EH (cell line): Measurements from ENCODE around the gene SLC6A13.
A peak's percentile ranks its signal among the peaks of the same experiment; 100 is the strongest.
"Not testable (repeated sequence)": the region's sequence is repeated elsewhere in the genome, so short reads cannot be mapped to it uniquely, and the experiment has no call there.

Experiments used
- DNase-seq: peaks from one replicate; pipeline ENCODE4 v3.0.0-alpha.2; 2015; ENCODE audit warnings: low read depth

The SLC6A13 gene

DNA sequence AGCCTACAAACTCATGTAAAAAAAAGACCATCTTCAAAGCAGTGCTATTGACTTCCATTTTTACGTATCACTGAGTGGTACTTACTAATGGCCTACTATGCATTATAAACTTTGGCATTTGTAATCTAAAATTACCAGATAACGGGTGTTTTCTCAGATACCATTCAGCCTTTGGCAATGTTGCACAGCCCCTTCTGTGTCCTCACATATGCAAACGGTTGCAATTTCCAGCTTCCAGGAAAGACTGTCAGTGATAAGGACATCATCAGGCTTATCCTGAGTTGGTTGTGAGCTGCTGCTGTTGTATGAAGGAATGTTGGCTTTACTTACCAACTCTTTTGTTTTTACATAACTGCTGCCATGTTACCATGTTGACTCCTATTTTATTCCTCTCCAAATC, 1.6 kb upstream of the SLC6A13 start:
- DNase-seq, result no peak

- peak; percentile 43 for DNase-seq
Measured at GRCh38 chr12:263574-263973, 938 bp upstream of the SLC6A13 start.

DNA sequence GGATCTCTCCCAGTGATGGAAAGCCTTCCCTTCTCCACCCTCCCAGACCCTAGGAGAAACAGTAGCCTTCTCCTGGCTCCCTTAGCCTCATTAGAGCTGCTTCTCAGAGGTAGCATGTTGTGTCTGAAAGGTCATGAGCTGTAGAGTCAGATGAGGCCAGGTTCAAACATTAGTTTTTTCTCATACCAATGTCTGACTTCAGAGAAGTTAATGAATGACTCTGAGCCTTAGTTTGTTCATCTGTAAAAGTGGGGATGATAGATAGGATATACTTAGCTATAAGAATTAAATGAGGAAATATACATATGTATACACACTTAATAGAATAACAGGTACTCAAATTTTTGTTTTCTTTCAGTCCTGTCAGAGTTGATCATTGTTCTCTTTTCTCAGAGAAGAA, 523 bp downstream of the SLC6A13 start:
- no peak for DNase-seq

DNA sequence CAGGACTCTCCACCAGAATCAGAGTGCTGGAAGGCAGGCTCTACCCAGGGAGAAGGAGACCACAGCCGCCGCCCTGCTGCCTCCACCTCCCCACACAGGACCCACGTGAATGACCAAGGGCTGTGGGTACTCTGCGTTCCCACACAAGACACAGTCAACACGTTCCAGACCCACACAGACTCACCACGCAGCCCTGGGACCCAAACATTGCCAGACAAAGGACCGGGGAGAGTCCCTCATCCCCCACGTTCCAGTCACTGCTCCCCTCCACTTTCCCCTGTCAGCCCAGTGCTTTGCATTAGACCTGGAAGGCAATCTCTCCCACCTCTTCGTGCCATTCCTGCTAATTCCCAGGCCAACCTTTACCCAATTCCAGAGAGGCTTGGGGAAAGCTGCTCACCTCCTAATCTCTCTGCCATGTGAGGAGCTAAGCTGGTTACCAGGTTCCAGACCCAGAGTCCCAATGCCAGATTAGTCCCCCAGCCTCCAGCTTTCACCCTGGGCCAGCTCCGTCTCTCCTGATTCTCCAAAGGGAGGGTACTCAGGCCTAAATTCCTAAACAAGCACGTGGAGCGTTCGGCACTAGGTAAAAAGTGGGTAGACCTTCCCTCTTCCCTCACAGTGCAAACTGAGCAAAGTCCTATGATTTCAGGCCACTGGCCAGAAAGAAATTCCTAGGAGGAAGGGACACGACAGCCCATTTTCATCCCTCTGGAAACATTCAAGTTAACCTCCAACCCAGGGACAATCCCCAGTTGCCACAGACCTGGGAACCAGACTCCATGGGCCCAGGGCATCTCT, 4.9 kb downstream of the SLC6A13 start:
- DNase-seq, result no peak

DNA sequence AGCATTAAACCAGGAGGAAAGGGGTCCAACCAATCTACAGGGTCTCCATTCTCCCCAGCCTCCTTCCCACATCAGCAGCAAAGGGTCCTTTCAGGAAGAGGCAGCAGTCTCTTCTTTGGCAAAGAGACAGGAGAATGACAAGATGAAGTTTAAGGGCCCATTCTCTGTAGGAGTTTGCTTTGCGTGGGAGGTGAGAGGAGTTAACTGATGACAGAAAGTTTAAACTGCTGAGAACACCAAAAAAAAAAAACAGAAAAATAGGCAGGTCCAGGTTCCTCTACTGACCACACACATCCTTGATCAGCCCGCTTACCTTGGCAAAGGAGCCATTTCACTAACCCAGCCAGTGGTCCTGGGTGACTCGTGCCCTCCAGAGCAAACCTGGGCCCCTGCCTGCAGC, 5.7 kb downstream of the SLC6A13 start:
- DNase-seq, result no peak

DNA sequence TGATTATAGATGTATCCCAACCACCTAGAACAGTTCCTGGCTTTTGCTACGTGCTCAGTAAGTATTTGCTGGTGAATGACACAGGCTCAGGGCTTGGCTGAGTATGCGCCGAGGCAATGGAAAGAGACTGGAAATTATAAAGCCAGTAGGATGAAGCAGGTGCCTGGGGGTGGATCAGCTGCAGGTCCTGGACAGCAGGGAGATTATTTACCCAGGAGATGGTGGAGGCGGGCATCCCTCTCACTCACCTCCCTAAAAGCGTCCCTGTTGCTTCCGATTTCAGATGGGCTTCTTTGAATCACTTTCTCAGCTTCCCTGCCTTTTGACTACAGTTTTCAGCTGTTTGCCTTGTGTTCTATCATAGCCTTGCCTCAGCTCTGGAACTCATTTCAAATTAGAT, 6.4 kb downstream of the SLC6A13 start:
- DNase-seq, result no peak

DNA sequence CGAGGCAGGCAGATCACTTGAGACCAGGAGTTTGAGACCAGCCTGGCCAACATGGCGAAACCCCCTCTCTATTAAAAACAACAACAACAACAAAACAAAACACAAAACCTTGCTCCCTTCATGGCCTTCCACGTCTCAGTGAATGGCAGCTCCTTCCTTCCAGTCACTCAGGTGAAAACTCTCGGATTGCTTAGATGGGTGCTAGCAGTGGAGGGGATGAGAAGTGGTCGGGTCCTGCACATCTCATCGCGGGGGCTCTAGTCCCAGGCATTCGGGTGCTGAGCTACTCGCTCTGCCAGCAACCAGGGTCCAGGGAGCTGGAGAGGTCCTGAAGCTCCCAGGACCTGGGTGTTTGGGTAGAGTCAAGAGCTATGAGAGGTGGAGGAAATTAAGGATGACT, 7.7 kb downstream of the SLC6A13 start:
- no peak for DNase-seq

GRCh38 chr12:254039-254438, 8.6 kb downstream of the SLC6A13 start:
- DNase-seq, result no peak

DNA sequence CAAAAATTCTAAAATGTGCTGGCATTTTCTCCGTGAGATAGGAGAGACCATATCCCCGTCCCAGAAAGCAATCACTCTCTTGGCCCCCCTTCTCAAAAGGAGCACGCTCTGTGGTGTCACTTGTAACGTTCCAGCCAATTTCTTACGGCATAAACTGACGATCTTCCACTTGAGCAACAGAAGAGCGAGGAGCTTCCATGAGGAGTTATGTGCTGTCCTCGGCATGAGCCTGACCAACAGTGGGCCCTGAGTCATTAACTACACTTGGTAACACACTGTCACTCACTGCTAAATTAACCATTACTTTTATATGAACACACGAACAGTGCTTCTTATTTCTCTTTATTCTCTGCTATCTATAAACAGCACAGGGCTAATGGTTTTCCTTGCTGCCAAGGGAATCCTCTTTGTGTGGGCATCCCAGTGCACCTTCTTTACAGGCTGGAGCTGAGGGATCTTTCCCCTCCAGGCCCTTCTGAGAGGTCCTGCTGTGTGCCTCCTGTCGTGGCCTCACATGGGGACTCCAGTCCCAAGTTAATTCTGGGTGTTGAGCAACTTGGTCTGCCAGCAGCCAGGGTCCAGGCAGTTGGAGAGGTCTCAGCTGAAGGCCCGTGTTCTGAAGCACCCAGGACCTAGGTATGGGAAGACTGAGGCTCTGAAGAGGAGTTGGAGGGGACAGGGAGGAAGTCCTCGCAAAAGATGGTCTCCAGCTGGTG, 9.4 kb downstream of the SLC6A13 start:
- peak; percentile 13 for DNase-seq

- DNase-seq, result no peak
Measured at GRCh38 chr12:252636-253035, 10.0 kb downstream of the SLC6A13 start.

DNA sequence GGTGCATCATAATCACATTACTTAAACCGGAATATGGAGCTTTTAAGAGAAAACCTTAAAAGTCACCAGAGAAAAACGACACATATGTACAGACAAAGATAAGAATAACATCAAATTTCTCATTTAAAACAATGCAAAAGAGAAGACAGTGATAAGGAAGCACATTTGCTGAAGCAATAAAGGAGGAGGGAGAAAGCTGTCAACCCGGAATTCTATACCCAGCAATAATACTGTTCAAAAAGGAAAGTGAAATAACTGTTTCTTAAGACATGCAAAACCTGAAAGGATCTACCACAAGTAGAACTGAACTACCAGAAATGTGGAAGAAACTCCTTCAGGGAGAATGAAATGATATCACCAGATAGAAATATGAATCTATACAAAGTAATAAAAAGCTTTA, 15.4 kb downstream of the SLC6A13 start:
- DNase-seq, result no peak

DNA sequence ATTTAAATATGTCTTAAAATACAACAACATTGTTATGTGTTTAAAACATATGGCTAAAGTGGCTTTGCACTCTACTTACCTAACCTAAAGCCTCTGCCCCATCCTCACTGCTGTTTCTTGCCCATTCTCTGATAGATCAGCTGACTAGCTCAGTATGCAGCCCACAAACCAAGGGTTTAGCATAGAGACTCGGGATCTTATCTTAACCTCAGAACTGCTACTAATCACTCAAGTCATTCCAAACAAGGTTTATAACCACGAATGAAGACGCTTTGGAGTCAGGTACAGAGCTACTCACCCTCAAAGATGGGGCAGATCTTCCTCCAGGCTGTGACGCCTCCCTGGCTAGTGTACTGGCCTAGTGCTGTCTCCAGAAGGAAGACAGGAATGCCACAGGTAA, 19.3 kb downstream of the SLC6A13 start:
- DNase-seq, result no peak

- no peak for DNase-seq
Measured at GRCh38 chr12:242496-242895, 20.1 kb downstream of the SLC6A13 start.

DNA sequence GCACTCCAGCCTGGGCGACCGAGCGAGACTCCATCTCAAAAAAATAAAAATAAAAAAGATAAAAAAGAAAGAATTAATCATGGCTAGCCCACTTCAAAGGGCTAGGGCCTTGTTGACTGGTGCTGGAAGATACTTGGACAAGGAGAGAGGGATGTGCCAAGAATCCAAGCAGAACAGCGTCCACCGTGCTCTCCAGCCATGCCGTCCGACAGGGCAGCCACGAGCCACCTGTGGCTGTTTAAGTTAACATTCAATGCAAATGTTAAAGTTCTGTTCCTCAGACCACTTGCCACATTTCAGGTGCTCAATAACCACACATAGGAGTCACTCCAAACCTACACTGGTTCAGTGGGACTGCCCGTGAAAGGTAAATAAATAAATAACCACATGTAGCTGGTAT, 21.4 kb downstream of the SLC6A13 start:
- no peak for DNase-seq

- no peak for DNase-seq
Measured at GRCh38 chr12:240566-240965, 22.1 kb downstream of the SLC6A13 start.

GRCh38 chr12:238736-239398, 23.8 kb downstream of the SLC6A13 start:
- DNase-seq, result no peak

GRCh38 chr12:238116-238515, 24.5 kb downstream of the SLC6A13 start:
- DNase-seq, result no peak

GRCh38 chr12:237026-237815, 25.4 kb downstream of the SLC6A13 start:
- DNase-seq, result no peak

DNA sequence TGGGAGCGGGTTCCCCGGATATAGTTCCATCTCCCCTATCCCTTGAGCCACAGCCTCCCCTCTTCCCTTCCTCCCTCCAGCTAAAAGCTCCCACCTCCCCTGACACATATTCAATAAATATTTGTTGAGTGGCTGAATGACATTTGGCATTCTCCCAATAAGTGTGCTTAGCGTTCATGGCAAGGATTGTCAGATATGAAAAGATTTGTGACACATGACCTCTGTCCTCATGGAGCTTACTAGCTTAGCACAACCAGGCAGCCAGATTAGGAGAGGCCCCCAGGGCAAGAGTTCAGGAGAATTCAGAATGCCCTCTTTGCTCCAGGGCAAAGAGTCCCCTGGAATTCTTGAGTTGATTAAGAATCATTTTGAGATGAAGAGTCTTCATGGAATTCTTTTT, 26.2 kb downstream of the SLC6A13 start:
- no peak for DNase-seq

DNA sequence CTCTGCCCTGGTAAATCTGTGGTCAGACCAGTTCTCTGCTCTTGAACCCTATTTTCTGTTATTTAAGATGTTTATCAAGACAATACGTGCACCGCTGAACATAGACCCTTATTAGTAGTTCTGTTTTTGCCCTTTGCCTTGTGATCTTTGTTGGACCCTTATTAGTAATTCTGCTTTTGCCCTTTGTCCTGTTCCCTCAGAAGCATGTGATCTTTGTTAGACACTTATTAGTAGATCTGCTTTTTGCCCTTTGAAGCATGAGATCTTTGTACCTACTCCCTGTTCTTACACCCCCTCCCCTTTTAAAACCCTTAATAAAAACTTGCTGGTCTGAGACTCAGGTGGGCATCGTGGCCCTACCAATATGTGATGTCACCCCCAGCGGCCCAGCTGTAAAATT, 26.7 kb downstream of the SLC6A13 start:
- DNase-seq, result not testable (repeated sequence)

DNA sequence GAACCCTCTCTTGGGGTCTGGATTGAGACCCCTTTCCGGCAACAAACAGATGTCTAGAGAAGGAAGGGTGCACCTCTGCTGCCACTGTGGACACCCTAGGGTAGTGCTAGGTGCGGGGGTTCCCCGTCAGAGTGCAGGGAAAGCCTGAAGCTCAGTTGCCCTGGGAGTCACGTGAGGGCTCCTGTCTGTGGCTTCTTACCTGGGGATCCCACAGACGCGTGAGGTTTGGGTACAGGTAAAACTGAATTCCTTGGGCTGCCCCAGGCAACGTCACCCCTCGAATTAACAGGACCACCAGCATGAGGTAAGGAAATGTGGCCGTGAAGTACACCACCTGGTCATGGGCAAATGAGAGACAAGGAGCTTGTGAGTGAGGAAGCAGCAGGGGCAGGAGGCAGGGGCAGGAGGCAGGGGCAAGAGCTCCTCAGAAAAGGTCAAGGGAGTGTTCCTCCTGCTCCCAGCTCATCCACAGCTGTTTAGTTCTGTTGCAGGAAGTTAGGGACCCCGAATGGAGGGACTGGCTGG, 27.7 kb downstream of the SLC6A13 start:
- DNase-seq, result no peak

DNA sequence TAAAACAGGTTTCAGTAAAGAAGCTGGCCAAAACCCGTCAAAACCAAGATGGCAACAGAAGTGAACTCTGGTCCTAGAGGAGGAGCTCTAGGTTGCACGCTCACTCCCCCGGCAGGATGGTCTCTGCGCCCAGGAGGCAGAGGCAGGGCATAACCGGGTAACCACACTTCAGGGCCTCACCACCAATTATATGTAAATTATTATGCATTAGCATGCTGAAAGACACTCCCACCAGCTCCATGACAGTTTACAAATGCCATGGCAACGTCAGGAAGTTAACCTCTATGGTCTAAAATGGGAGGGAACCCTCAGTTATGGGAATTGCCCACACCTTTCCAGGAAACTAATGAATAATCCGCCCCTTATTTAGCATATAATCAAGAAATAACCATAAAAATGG, 28.6 kb downstream of the SLC6A13 start:
- no peak for DNase-seq
